Measurements from ENCODE around the gene SLC39A5.
"Not testable (repeated sequence)": the region's sequence is repeated elsewhere in the genome, so short reads cannot be mapped to it uniquely, and the experiment has no call there.

The SLC39A5 gene

DNA sequence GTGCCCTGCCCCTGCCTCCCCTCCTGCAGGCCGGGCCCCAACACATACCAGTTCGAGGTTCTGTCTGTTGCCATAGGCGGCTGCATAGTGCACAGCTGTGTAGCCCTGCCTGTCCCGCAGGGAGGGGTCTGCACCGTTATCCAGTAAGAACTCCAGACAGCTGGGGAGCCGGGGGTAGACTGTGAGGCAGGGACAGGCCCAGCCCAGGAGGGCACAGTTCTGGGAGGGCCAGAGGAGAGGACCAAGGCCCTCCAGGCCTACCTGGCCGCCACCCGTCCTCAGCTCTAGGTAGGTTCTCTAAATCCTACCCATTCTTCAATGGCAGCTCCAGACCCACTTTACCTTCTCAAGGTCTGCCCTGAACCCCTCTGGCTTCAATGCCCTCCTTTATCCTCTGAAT, 18.9 kb downstream of the SLC39A5 start:
- no peak for DNase-seq

GRCh38 chr12:56252649-56253048, 22.8 kb downstream of the SLC39A5 start:
- no peak for DNase-seq

DNA sequence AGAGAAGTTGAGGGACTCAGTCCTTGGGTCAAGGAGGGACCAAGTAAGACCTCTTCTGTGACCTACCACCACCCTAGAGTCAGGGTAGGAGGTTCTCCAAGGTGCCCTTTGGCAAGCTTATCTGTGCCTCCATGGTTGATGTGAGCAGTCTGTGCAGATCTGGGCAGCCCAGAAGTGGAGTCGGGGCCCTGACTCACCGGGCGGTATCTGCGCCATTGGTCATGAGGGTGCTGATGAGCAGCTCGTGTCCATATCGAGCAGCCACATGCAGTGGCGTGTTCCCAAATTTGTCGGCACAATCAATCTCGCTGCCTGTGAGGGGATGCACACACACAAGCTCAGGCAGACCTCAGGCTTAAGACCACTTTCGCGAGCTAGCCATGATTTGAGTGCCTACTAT, 23.2 kb downstream of the SLC39A5 start:
- DNase-seq, result no peak

GRCh38 chr12:56255671-56256070, 25.8 kb downstream of the SLC39A5 start:
- no peak for DNase-seq

- no peak for DNase-seq
Observed at GRCh38 chr12:56256326-56256960, 26.6 kb downstream of the SLC39A5 start.

- no peak for DNase-seq
Observed at GRCh38 chr12:56257071-56257470, 27.2 kb downstream of the SLC39A5 start.

DNA sequence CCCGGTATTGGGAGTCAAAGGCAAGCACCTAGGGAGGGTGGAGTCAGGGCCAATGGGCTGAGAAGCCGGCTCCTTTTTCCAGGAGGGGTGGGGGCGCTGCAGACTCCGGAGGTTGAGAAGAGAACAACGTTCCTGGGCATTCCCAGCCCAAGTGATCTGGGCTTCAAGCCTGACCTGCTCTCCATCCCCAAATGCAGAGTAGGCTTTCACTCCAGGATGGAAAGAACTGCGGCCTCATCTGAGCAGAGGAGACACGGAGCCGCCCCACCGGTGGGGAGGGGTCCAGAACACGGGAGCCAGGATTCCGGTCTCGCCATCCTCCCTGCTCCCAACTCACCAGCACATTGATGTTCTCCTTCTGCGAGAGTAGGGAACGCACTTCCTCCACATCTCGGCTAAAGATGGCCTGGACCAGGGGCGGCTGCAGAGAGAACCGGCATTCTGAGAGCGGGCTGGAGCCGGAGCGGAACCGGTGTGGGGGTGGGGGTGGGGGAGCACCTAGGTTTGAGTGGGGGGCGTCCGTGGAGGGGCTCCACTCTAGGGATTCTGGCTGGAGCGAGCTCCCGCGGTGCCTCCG, 27.7 kb downstream of the SLC39A5 start:
- DNase-seq, result no peak

DNA sequence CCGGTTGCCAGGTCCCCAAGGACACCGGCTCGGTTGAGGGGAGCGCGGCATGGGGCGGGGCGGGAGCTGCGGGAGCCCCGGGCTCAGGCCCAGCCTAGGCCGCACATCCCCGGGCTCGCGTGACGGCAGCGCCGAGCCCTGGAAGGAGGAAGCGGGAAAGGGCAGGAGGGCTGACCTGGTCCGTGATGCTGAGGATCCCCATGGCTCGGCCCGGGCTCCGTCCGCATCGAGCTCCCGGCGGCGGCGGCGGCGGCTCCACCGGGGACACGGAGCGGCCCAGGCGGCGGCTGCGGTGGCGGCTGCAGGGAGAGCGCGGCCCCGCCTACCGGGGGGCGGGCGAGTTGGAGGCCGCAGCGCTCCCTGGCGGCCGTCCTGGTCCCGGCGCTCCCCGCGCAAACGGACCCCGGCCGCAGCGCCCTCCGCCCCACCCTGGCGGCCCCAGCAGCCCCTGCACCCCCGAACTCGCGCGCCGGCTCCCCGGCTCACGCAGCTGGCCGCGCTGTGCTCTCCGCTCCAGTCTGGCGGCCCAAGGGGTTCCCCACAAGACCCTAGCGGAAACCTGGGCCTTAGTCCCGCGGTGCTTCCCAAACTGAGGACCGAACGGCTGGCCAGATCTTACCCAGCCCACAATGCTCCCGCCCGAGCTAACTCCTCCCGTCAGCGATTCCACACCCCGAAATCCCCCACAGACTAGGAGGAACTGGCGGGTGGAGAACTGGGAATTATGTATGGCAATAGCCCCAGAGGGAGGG, 28.4 kb downstream of the SLC39A5 start, which contains the start of gene ANKRD52:
Gene ANKRD52, minus strand, starts transcription at position 317 of the 752 bp plus-strand sequence. Its CDS starts 115 bp downstream, at position 202.
- DNase-seq, result peak; percentile 60

DNA sequence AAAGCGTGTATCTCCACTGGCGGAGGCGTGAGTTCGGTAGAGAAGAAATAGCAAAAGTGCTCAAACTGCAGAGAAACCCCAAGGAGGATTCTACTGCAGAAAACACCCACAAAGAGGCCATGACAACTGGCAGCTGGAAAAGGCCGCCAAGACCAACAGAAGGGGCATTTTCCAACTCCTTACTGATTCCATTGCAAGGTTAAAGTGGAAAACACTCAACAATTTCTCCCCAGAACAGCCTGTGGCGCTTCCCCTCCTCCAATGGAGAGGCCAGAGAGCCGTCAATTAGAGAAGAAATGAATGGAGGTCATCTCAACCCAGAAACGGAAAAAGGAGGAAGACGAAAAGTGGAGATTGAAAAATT, 29.0 kb downstream of the SLC39A5 start:
- DNase-seq, result no peak

- DNase-seq, result no peak
Observed at GRCh38 chr12:56260380-56260779, 30.5 kb downstream of the SLC39A5 start.

DNA sequence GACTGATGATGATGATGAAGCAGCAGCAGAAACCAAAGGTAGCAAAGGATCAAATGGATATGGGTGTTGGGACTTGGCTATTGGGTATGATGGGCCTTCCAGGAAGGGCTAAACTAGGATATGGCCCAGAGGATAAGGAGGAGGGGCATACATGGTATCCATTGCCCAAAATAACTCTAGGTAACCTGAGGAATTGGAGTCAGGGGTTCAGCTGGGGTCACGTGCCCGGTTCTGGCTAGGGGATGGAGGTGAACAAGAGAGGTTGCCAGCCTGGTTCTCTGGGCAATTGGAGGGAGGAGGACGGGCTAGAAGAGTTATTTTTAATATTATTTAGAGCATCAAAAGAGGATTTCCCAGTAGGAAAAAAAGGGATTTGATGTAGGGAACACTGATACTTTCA, 31.1 kb downstream of the SLC39A5 start:
- no peak for DNase-seq

DNA sequence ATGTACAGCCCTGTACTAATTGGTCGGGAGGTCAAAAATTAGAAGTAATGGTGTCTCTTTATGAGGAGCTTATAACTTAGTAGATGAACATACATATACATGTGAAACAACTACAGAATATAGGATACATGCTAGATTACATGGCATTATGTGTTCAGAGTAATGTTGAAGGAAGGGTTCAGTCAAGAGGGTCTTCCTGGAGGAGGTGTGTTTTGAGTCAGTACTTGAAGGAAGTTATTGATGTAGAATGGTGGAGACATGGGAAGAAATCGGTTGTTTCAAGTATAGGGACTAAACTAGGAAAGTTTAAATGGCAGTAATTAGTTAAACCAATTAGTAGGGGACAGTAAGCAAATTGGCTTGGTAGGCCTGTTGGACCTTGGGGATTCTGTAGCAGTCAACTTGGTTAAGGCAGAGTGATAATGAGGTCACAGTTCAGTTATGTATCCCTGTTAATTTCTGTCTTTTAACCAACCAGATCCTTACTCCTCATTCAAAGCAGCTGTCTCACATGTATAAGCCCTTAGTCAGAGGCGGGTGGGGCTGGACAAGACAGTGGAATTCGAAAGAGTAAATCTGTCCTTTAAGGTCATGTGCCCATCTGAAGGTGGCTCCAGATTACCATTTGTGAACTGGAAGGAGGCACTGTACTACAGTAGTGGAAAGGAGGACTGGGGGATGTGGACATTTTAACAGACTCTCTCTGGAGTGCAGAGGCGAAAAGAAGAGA, 31.8 kb downstream of the SLC39A5 start:
- no peak for DNase-seq

DNA sequence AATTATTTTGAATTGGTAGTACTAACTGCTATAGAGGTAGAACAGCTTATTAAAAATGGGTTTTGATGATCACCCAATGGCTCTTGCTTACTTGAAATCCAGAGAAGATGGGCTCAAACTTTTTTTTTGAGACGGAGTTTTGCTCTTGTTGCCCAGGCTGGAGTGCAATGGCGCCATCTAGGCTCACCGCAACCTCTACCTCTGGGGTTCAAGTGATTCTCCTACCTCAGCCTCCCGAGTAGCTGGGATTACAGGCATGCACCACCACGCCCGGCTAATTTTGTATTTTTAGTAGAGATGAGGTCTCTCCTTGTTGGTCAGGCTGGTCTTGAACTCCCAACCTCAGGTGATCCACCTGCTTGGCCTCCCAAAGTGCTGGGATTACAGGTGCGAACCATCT, 33.1 kb downstream of the SLC39A5 start:
- DNase-seq, result not testable (repeated sequence)

GRCh38 chr12:56266068-56266692, 36.3 kb downstream of the SLC39A5 start:
- not testable (repeated sequence) for DNase-seq

- DNase-seq, result peak; percentile 80
Observed at GRCh38 chr12:56266693-56267442, 37.0 kb downstream of the SLC39A5 start, which contains the start of gene COQ10A. COQ10A (plus strand) TSS chr12:56266942; CDS start chr12:56267119, 177 bp downstream.

DNA sequence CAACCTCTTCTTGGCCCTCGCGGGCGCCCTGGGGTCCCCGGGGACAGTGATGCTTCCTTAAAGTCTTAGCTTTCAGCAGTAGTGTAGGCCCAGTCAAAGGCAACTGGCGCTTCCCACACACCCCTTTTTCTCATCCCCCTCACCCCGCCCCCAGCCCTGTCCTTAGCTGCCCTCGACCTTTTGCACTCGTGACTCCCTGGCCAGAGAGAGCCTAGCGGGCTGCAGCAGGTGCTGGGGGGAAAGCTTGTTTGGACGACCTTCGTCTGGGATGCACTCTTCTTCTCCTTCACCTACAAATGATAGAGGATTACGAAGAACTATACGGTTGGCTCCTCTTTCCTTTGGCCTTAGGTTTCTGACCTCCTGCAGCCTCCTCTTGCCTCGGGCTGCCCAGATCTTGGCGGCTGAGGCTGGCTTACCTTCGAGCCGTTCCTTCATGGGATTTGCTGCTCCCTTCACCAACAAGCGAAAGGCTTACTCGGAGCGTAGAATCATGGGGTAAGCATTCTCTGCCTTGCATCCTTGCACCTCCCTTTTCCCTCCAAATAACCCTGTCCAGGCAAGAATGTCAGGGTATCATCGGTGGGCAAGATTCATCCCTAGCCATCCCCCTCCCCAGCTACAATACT, 37.7 kb downstream of the SLC39A5 start:
- no peak for DNase-seq

- no peak for DNase-seq
Observed at GRCh38 chr12:56271031-56271430, 41.2 kb downstream of the SLC39A5 start.

- DNase-seq, result not testable (repeated sequence)
Observed at GRCh38 chr12:56272468-56272867, 42.6 kb downstream of the SLC39A5 start.

GRCh38 chr12:56274299-56274698, 44.4 kb downstream of the SLC39A5 start:
- DNase-seq, result no peak

- DNase-seq, result no peak
Observed at GRCh38 chr12:56278905-56279304, 49.1 kb downstream of the SLC39A5 start.

GRCh38 chr12:56280849-56281248, 51.0 kb downstream of the SLC39A5 start:
- no peak for DNase-seq

GRCh38 chr12:56282030-56282429, 52.2 kb downstream of the SLC39A5 start:
- no peak for DNase-seq
